ENCODE measurements around the gene SULF2.

The SULF2 gene

DNA sequence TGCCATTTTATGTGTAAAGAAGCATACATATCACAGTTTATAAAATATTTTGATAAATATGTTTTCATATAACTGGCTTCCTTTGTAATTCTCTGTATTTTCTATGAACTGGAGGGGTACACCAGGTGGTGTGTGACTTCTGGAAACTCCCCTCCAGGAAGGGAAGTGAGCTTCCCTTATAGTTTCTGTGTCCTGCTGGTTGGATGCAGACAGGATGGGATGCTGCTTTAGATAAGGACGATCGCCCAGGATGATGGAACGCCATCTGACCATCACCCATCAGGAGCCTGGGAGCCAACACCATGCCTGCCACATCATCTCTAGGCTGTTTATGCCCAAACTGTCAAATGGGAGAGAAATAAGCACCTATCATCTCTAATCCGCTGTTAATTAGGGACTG is 66.1 kb downstream of the SULF2 start:
- H3K27me3 ChIP-seq (ENCODE audit: control insufficient read depth, insufficient read depth, low read length) = no peaks in the 10 kb centered on the region
- no peaks in the 10 kb centered on the region for H3K9me3 ChIP-seq (ENCODE audit: control insufficient read depth, insufficient read depth, low read length)
- no peaks in the 10 kb centered on the region for H3K36me3 ChIP-seq (ENCODE audit: control insufficient read depth, insufficient read depth, low read length)
- H3K4me3 ChIP-seq (ENCODE audit: low read depth, low read length) = no peak overlapping the region
- no peak overlapping the region for H3K9ac ChIP-seq (ENCODE audit: low read depth, low read length)
- H3K4me1 ChIP-seq (ENCODE audit: control insufficient read depth, insufficient read depth, low read length) = no peaks in the 10 kb centered on the region
- no peak overlapping the region for H3K27ac ChIP-seq (ENCODE audit: low read depth, low read length)

- H3K9me3 ChIP-seq (ENCODE audit: control insufficient read depth, insufficient read depth, low read length) = no peaks in the 10 kb centered on the region
- H3K27ac ChIP-seq (ENCODE audit: low read depth, low read length) = no peak overlapping the region
- H3K4me1 ChIP-seq (ENCODE audit: control insufficient read depth, insufficient read depth, low read length) = no peaks in the 10 kb centered on the region
- H3K27me3 ChIP-seq (ENCODE audit: control insufficient read depth, insufficient read depth, low read length) = no peaks in the 10 kb centered on the region
- H3K4me3 ChIP-seq (ENCODE audit: low read depth, low read length) = no peak overlapping the region
- no peaks in the 10 kb centered on the region for H3K36me3 ChIP-seq (ENCODE audit: control insufficient read depth, insufficient read depth, low read length)
- H3K9ac ChIP-seq (ENCODE audit: low read depth, low read length) = no peak overlapping the region
Observed at GRCh38 chr20:47718398-47718797, 66.9 kb downstream of the SULF2 start.

DNA sequence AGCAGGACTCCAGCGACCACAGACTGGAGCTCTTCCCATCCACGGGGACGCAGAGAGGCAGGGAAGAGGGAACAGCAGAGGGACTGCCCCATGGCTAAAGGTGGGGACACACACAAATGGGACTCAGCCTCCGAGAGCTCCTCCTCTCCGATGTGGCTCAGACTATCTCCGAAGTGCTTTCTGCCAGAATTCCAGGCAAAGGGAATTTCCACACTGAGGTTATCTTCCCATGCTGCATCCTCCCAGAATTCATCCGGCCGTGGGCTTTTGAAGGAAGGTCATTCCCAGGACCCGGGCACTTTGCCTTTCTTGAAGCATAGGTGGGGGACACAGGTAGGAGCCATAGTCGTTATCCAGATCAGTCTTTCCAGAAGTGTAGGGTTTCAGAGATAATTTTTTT is 67.9 kb downstream of the SULF2 start:
- Histone ChIP-seq H3K4me3 (ENCODE audit: low read depth, low read length) (no peak overlapping the region), H3K27ac (ENCODE audit: low read depth, low read length) (no peak overlapping the region), H3K9ac (ENCODE audit: low read depth, low read length) (no peak overlapping the region), H3K4me1 (ENCODE audit: control insufficient read depth, insufficient read depth, low read length) (no peaks in the 10 kb centered on the region), H3K27me3 (ENCODE audit: control insufficient read depth, insufficient read depth, low read length) (no peaks in the 10 kb centered on the region), H3K9me3 (ENCODE audit: control insufficient read depth, insufficient read depth, low read length) (no peaks in the 10 kb centered on the region), H3K36me3 (ENCODE audit: control insufficient read depth, insufficient read depth, low read length) (no peaks in the 10 kb centered on the region)

DNA sequence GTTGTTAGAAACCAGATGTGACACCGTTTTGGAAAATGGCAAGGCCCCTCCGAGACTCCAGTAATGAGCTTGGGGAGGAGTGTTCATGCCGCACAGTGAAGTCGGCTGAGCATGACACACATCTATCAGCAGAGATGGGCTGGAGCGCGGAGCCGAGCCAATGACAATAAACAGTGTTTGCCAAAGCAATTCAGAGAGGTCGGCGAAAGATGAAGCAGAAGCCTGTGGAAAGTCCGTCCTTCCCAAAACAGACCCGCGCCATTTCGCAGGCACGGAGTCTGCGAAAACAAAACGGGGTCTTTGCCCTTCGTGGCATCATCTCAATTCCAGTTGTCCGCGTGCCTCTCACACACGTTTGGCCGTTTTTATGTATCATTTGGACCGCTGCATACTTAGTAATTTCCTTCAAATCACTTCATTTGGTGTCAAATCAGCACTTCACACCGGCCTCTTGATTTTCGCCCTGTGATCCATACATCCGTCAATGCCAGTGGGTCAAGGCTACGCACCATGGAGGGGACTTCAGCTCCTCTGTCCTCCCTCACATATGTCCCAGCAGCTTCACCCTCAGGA is 71.3 kb downstream of the SULF2 start:
- no peak overlapping the region for H3K9ac ChIP-seq (ENCODE audit: low read depth, low read length)
- no peaks in the 10 kb centered on the region for H3K9me3 ChIP-seq (ENCODE audit: control insufficient read depth, insufficient read depth, low read length)
- H3K4me1 ChIP-seq (ENCODE audit: control insufficient read depth, insufficient read depth, low read length) = no peaks in the 10 kb centered on the region
- H3K27me3 ChIP-seq (ENCODE audit: control insufficient read depth, insufficient read depth, low read length) = no peaks in the 10 kb centered on the region
- H3K27ac ChIP-seq (ENCODE audit: low read depth, low read length) = no peak overlapping the region
- no peak overlapping the region for H3K4me3 ChIP-seq (ENCODE audit: low read depth, low read length)
- no peaks in the 10 kb centered on the region for H3K36me3 ChIP-seq (ENCODE audit: control insufficient read depth, insufficient read depth, low read length)

- no peaks in the 10 kb centered on the region for H3K27me3 ChIP-seq (ENCODE audit: control insufficient read depth, insufficient read depth, low read length)
- no peaks in the 10 kb centered on the region for H3K36me3 ChIP-seq (ENCODE audit: control insufficient read depth, insufficient read depth, low read length)
- H3K27ac ChIP-seq (ENCODE audit: low read depth, low read length) = no peak overlapping the region
- no peaks in the 10 kb centered on the region for H3K4me1 ChIP-seq (ENCODE audit: control insufficient read depth, insufficient read depth, low read length)
- H3K9ac ChIP-seq (ENCODE audit: low read depth, low read length) = no peak overlapping the region
- H3K4me3 ChIP-seq (ENCODE audit: low read depth, low read length) = no peak overlapping the region
- H3K9me3 ChIP-seq (ENCODE audit: control insufficient read depth, insufficient read depth, low read length) = no peaks in the 10 kb centered on the region
Observed at GRCh38 chr20:47713163-47713562, 72.1 kb downstream of the SULF2 start.

- no peaks in the 10 kb centered on the region for H3K36me3 ChIP-seq (ENCODE audit: control insufficient read depth, insufficient read depth, low read length)
- no peak overlapping the region for H3K27ac ChIP-seq (ENCODE audit: low read depth, low read length)
- H3K4me3 ChIP-seq (ENCODE audit: low read depth, low read length) = no peak overlapping the region
- H3K9me3 ChIP-seq (ENCODE audit: control insufficient read depth, insufficient read depth, low read length) = no peaks in the 10 kb centered on the region
- H3K9ac ChIP-seq (ENCODE audit: low read depth, low read length) = no peak overlapping the region
- H3K4me1 ChIP-seq (ENCODE audit: control insufficient read depth, insufficient read depth, low read length) = no peaks in the 10 kb centered on the region
- H3K27me3 ChIP-seq (ENCODE audit: control insufficient read depth, insufficient read depth, low read length) = no peaks in the 10 kb centered on the region
Observed at GRCh38 chr20:47711046-47711752, 74.1 kb downstream of the SULF2 start.

DNA sequence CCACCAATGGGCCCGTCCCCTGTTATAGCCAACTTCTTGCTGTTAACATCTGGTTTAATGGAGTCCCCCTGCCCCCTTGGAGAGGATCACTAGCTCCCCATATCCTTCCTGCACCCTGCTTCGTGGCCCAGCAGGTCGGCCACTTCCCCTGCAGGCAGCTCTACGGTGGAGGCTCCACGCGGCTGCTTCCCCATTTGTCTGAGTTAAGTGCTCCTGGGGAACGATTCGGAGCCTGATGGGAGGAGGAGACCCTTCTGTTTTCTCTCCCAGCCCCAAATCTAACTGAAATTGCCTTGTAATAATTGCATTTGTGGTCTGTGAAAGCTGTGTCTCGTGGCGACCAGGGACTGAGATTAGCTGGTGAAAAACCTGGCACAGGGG is 74.6 kb downstream of the SULF2 start:
- Histone ChIP-seq H3K4me1 (ENCODE audit: control insufficient read depth, insufficient read depth, low read length) (no peaks in the 10 kb centered on the region), H3K27ac (ENCODE audit: low read depth, low read length) (no peak overlapping the region), H3K9me3 (ENCODE audit: control insufficient read depth, insufficient read depth, low read length) (no peaks in the 10 kb centered on the region), H3K4me3 (ENCODE audit: low read depth, low read length) (no peak overlapping the region), H3K27me3 (ENCODE audit: control insufficient read depth, insufficient read depth, low read length) (no peaks in the 10 kb centered on the region), H3K36me3 (ENCODE audit: control insufficient read depth, insufficient read depth, low read length) (no peaks in the 10 kb centered on the region), H3K9ac (ENCODE audit: low read depth, low read length) (no peak overlapping the region)

GRCh38 chr20:47708953-47709833 is 76.1 kb downstream of the SULF2 start:
- H3K9ac ChIP-seq (ENCODE audit: low read depth, low read length) = no peak overlapping the region
- no peaks in the 10 kb centered on the region for H3K27me3 ChIP-seq (ENCODE audit: control insufficient read depth, insufficient read depth, low read length)
- no peaks in the 10 kb centered on the region for H3K9me3 ChIP-seq (ENCODE audit: control insufficient read depth, insufficient read depth, low read length)
- no peak overlapping the region for H3K27ac ChIP-seq (ENCODE audit: low read depth, low read length)
- H3K4me3 ChIP-seq (ENCODE audit: low read depth, low read length) = no peak overlapping the region
- no peaks in the 10 kb centered on the region for H3K36me3 ChIP-seq (ENCODE audit: control insufficient read depth, insufficient read depth, low read length)
- no peaks in the 10 kb centered on the region for H3K4me1 ChIP-seq (ENCODE audit: control insufficient read depth, insufficient read depth, low read length)

DNA sequence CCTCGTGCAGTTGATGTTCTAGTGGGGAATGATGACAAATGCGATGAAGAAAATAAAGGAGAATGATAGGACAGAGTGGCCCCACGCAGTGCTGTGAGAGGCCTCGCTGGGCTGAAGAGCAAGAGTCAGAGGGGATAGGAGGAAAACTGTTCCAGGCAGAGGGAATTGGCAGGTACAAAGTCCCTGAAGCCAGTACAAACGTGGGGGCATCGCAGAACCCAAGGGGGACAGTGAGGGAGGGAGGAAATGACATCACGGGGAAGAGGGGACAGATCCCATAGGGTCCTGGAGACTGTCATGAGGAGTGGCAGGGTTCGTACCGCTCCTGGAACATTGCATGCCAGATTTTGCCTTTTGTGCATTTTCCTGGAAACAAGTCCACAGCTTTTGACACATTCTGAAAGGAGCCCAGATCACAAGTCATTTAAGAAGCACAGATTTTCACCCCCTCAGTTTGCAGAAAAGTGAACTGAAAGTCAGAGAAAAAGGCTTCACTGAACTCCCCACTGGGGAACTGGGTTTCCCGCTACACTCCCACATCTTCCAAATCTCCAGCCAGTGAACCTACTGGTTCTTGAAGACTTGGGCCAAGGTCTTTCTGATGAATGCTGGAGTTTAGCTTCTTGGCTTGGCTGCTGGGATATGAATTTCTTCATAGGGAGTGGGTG is 77.0 kb downstream of the SULF2 start:
- no peak overlapping the region for H3K27ac ChIP-seq (ENCODE audit: low read depth, low read length)
- H3K4me1 ChIP-seq (ENCODE audit: control insufficient read depth, insufficient read depth, low read length) = no peaks in the 10 kb centered on the region
- no peaks in the 10 kb centered on the region for H3K9me3 ChIP-seq (ENCODE audit: control insufficient read depth, insufficient read depth, low read length)
- no peaks in the 10 kb centered on the region for H3K36me3 ChIP-seq (ENCODE audit: control insufficient read depth, insufficient read depth, low read length)
- no peaks in the 10 kb centered on the region for H3K27me3 ChIP-seq (ENCODE audit: control insufficient read depth, insufficient read depth, low read length)
- H3K9ac ChIP-seq (ENCODE audit: low read depth, low read length) = no peak overlapping the region
- H3K4me3 ChIP-seq (ENCODE audit: low read depth, low read length) = no peak overlapping the region

GRCh38 chr20:47706345-47706744 is 78.9 kb downstream of the SULF2 start:
- H3K27me3 ChIP-seq (ENCODE audit: control insufficient read depth, insufficient read depth, low read length) = no peaks in the 10 kb centered on the region
- no peak overlapping the region for H3K9ac ChIP-seq (ENCODE audit: low read depth, low read length)
- no peaks in the 10 kb centered on the region for H3K4me1 ChIP-seq (ENCODE audit: control insufficient read depth, insufficient read depth, low read length)
- no peaks in the 10 kb centered on the region for H3K9me3 ChIP-seq (ENCODE audit: control insufficient read depth, insufficient read depth, low read length)
- H3K27ac ChIP-seq (ENCODE audit: low read depth, low read length) = no peak overlapping the region
- no peak overlapping the region for H3K4me3 ChIP-seq (ENCODE audit: low read depth, low read length)
- H3K36me3 ChIP-seq (ENCODE audit: control insufficient read depth, insufficient read depth, low read length) = no peaks in the 10 kb centered on the region

DNA sequence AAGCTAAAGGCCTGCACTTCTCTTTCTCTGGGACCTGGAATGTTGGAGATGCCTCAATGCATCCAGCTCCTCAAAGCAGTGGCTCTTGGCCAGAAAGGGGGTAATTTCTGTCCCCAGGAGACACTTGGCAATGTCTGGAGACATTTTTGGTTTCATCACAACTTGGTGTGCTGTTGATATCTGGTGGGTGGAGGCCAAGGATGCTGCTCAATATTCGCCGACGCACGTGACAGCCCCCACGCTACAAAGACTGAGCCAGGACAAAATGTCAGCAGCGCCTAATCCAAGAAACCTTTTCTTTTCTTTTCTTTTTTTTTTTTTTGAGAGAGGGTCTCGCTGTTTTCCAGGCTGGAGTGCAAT is 79.8 kb downstream of the SULF2 start:
- Histone ChIP-seq H3K9me3 (ENCODE audit: control insufficient read depth, insufficient read depth, low read length) (no peaks in the 10 kb centered on the region), H3K36me3 (ENCODE audit: control insufficient read depth, insufficient read depth, low read length) (no peaks in the 10 kb centered on the region)

More for the DNA sequence above, 79.8 kb downstream of the SULF2 start:
- Histone ChIP-seq H3K4me1 (ENCODE audit: control insufficient read depth, insufficient read depth, low read length) (no peaks in the 10 kb centered on the region), H3K27me3 (ENCODE audit: control insufficient read depth, insufficient read depth, low read length) (no peaks in the 10 kb centered on the region), H3K4me3 (ENCODE audit: low read depth, low read length) (no peak overlapping the region), H3K27ac (ENCODE audit: low read depth, low read length) (no peak overlapping the region), H3K9ac (ENCODE audit: low read depth, low read length) (no peak overlapping the region)

Measured in HUES48 (cell line).